HG02798 (cell line): ENCODE data around the gene FHDC1.
"Not testable (repeated sequence)": the region's sequence is repeated elsewhere in the genome, so short reads cannot be mapped to it uniquely, and the experiment has no call there.

ENCODE experiments used
- ATAC-seq: cut with Tn5 transposase; IDR thresholded peaks from one replicate; pipeline ENCODE4 v1.9.1; 2021; ENCODE audit warnings: mild to moderate bottlenecking; ENCODE audit not compliant: unreplicated experiment, poor library complexity

The FHDC1 gene, protein sequence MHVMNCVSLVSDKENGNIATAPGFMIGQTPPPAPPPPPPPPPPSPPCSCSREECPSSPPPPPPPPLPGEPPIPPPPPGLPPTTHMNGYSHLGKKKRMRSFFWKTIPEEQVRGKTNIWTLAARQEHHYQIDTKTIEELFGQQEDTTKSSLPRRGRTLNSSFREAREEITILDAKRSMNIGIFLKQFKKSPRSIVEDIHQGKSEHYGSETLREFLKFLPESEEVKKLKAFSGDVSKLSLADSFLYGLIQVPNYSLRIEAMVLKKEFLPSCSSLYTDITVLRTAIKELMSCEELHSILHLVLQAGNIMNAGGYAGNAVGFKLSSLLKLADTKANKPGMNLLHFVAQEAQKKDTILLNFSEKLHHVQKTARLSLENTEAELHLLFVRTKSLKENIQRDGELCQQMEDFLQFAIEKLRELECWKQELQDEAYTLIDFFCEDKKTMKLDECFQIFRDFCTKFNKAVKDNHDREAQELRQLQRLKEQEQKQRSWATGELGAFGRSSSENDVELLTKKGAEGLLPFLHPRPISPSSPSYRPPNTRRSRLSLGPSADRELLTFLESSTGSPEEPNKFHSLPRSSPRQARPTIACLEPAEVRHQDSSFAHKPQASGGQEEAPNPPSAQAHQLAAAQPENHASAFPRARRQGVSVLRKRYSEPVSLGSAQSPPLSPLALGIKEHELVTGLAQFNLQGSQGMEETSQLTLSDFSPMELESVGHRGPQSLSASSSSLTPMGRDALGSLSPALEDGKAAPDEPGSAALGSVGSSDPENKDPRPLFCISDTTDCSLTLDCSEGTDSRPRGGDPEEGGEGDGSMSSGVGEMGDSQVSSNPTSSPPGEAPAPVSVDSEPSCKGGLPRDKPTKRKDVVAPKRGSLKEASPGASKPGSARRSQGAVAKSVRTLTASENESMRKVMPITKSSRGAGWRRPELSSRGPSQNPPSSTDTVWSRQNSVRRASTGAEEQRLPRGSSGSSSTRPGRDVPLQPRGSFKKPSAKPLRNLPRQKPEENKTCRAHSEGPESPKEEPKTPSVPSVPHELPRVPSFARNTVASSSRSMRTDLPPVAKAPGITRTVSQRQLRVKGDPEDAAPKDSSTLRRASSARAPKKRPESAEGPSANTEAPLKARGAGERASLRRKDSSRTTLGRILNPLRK

DNA sequence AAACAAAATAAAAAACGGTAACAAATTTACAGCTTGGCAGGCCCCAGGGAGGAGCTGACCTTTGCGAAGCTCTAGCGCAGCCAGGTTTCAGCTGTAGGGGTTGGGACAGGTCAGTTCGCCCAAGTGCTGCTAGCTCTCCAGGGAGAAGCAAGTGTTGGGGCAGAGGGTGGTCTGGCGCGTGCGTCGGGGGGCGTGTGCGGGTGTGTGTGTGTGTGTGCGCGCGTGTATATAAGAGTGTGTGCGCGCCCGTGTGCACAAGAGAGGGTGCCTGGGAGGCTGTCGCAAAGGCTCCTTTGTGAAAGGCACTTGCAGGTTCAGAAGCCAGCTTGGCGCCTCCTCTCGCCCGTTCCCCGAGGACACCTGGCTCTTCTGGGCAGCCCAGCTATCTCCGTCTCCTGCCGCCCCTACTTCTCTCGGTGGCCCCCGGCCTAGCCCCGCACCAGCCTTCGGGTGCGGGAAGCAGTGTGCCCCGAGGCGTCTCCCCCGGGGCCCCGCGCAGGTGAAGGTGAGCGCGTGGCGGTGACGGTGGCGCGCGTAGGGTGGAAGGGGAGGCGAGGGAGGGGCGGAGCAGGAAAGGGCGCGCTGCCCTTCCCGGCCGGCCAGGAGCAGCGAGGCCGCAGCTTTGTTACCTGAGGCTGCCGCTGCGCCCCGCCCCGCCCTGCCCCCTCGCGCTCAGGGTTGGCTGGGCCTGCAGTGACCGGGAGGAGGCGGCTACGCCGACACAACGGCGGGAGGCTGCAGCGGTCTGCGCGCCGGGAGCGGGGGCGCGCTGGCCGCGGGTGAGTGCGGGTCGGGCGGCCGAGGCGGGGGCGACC, at the start of gene FHDC1:
Gene FHDC1, plus strand, starts transcription at position 693 of the 815 bp plus-strand sequence. CDS start 6,735 bp downstream, outside the sequence.
- ATAC-seq, result no peak

DNA sequence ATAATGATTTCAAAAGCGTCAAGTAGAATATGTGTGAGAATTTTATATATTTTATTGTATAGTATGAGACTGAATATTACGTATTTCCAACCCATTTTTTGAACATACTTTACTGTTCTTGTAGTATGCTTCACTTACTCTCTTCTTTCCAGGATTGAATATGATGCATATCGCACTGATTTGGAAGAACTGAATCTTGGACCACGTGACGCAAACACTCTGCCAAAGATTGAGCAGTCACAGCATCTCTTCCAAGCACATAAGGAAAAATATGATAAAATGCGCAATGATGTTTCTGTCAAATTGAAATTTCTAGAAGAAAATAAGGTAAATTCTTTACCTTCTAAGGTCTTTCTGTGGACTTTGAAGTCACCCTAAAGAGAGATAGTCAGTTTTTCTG, 48.1 kb upstream of the FHDC1 start:
- ATAC-seq, result no peak

- no peak for ATAC-seq
Measured at GRCh38 chr4:152892974-152893373, 43.1 kb upstream of the FHDC1 start.

DNA sequence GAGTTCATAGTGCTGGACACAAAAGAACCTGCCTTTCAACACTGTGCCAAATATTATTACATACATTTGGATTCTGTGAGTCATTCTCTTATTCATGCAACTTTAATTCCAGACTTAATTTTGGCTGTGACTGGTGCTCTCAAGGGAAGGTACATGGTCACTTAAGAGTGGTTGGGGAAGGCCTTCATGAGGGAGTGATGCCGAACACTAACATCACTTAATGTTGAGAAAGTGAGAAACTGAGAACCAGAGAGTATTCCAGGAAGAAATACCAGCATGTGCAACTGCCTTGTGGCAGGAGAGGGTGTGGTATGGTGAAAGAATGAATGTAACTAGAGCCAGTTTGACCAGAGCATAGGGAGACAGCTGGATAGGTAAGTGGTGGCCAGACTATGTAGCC, 41.5 kb upstream of the FHDC1 start:
- no peak for ATAC-seq

DNA sequence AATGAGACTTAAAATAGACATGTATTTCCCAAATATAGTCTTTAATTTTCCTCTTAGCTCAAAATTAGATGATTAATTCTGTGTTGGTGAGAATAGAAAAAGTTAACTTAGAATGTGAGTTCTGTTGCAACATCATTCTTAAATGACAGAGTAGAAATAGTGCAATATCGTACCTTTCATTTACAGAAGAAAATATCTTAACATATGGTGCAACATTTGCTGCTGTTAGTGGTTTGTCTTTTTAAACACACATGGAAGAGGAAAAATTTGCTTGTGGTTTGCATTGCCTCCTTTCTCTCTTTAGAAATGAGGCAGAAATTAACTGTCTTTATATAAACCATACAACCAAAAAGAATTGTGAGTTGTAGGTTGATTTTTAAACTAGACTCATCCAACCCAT, 39.3 kb upstream of the FHDC1 start:
- ATAC-seq, result no peak

GRCh38 chr4:152898133-152898532, 38.0 kb upstream of the FHDC1 start:
- not testable (repeated sequence) for ATAC-seq

DNA sequence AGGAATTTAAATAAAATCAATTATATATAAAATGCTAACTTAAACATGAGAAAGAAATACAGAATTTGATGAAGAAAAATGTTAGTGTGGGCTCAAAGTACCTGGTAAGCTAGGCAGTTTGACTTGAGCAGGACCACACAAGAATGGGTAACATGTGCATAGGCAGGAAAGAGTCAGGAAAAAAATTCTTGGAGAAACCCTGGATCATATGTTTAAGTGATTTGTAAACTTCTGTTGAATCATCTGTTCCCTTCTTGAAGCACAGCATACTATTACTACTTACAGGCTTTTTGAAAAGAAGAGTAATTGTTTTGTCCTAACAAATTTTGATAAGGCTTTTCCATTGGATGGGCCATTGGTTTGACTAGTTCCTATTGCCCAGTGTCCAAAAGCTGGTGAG, 37.5 kb upstream of the FHDC1 start:
- no peak for ATAC-seq

DNA sequence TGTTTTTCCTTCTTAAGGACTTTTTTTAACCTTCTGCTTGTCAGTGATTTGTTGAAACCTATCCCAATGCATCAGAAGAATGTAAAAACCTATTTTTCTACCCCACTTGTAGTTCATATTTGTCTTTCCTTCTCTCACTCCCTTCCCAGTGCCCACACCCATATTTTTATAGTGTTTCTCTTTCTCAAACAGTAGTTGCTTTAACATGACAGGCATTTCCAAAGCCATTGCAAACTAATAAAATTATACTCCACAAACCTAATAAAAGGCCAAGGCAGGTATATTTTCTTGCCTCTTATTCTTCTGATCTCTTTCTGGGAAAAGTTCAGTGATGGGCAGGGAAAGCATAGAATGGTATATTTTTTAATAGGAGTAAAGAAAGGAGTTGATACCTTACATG, 35.7 kb upstream of the FHDC1 start:
- no peak for ATAC-seq

DNA sequence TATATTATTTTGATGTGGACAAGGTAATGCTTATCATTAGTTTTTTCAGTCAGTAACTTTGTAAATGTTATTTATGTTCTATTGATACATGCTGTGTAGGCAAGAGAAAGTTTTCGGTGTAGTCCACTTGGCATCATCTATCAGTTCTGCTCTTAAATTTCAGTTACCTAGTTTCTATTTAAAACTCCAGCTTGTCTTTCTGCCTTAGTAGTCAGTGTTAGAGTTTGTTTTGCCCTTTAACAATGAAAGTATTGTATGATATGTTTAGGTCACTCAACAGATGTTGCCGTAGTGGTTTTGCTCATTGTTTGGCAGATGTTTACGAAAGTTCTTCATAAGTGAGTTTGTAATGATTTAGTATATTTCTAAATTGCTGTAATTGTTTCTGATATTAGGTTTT, 34.9 kb upstream of the FHDC1 start:
- ATAC-seq, result no peak

DNA sequence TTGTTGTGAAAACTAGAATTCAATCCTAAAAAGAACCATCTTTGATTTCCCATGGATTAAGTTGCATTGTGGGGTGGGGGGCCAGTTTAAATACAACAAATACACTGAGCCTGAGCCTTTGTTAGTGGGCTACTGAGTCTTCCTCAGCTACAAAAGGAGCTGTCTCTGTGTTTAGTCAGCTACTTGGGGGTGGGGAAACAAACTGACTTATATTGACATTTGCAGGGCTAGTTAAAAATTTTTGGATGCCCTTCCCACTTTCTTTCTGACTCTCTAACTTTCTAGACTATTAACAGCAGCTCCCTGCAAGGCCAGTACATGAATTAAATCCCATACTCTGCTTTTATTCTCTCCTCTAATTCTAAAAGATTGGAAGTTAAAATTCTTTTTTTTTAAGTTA, 32.5 kb upstream of the FHDC1 start:
- ATAC-seq, result no peak

DNA sequence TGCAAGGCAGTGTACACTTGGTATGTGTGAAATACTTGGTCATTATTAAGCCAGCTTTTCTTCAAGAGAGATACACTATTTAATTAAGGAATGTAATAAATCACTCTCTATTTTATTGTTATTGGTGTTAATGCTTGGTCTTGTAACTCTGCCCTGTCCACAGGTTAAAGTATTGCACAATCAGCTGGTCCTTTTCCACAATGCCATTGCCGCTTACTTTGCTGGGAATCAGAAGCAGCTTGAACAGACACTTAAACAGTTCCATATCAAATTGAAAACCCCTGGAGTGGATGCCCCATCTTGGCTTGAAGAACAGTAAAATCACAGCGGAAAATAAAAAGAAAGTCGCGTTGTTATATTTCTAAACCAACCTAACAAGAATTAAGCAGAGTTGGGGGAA, 26.2 kb upstream of the FHDC1 start:
- ATAC-seq, result no peak

GRCh38 chr4:152910521-152910920, 25.6 kb upstream of the FHDC1 start:
- no peak for ATAC-seq

- no peak for ATAC-seq
Measured at GRCh38 chr4:152917543-152918395, 18.4 kb upstream of the FHDC1 start.

GRCh38 chr4:152919826-152920225, 16.3 kb upstream of the FHDC1 start:
- ATAC-seq, result no peak

- ATAC-seq, result no peak
Measured at GRCh38 chr4:152920768-152921167, 15.4 kb upstream of the FHDC1 start.

DNA sequence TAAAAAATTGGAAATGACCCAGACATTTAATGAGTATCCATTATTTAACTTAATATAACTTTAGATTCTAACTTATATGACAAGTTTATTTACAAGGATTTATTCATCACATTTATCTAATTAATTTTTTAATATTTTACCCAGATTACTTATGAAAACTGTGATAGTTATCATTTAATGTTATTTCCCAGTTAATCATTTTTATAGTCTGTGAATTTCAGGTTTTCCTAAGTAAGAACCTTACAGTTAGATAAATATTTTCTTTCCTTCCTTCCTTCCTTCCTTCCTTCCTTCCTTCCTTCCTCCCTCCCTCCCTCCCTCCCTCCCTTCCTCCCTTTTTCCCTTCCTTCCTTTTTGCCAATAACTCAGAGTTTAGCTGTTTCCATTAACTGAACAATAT, 14.8 kb upstream of the FHDC1 start:
- no peak for ATAC-seq

DNA sequence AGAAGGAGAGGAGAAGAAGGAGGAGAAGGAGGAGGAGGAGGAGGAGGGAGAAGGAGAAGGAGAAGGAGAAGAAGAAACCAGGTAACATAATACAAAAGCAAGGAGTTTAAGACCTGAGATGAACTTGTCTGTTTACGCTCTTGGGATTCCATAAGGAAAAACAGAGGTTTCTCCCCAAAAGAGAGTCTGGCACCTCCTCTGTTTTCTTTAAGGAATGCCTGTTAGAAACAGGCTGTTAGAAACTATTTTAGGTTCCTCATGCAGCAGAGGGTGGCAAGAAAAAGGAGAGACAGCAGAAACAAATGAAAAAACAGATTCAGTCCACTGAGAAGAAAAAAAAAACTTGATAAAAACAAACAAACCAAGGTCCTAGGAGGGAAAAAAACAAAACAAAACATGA, 10.3 kb upstream of the FHDC1 start:
- ATAC-seq, result no peak

DNA sequence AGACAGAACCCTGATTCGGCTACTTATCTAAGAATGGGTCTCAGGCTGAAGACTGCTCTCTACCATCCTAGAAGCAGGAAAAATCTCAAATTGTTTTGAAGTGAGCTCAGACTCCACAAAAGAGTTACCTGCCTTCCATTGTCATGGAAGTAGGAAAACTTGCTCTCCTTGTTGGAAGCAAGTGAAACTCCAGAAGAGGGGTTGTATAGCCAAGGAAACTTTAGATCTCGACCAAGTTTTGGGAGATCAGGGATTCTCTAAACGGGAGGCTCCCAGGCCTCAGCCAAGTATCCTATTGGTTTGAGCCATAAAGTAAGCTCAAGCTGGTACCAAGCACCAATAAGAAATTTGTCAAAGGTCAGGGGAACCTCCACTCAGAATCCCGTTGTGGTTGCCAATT, 9.2 kb upstream of the FHDC1 start:
- ATAC-seq, result no peak

- ATAC-seq, result no peak
Measured at GRCh38 chr4:152927737-152928136, 8.4 kb upstream of the FHDC1 start.
